H54 (cell line): Measurements from ENCODE around the gene MACROH2A2.
A peak's percentile ranks its signal among the peaks of the same experiment; 100 is the strongest.
"Not testable (repeated sequence)": the region's sequence is repeated elsewhere in the genome, so short reads cannot be mapped to it uniquely, and the experiment has no call there.

Experiments used
- DNase-seq: peaks from one replicate; pipeline ENCODE4 v3.0.0; 2011; ENCODE audit warnings: low spot score, mixed read lengths; ENCODE audit not compliant: insufficient read length
- FAIRE-seq: peaks from 3 replicates; lab custom pipeline; 2011; peaks lifted over from hg19 to GRCh38; lab: Jason Lieb, UNC
- POLR2A ChIP-seq: IDR thresholded peaks from 2 replicates; pipeline ENCODE4 v1.6.1; 2011; ENCODE audit warnings: low read depth, mild to moderate bottlenecking, low read length

The MACROH2A2 gene

GRCh38 chr10:70054902-70055301 is 2.3 kb downstream of the MACROH2A2 start:
- DNase-seq (no peak), FAIRE-seq (no peak)
- TF ChIP-seq POLR2A = no peak

- FAIRE-seq (no peak), DNase-seq (no peak)
- no peak for TF ChIP-seq POLR2A
These were observed 2.9 kb downstream of the MACROH2A2 start for GRCh38 chr10:70055550-70055949.

- FAIRE-seq = no peak
These were observed 4.7 kb downstream of the MACROH2A2 start for GRCh38 chr10:70057306-70057705.

GRCh38 chr10:70060389-70060788 is 7.7 kb downstream of the MACROH2A2 start:
- DNase-seq (no peak), FAIRE-seq (no peak)
- no peak for TF ChIP-seq POLR2A

More at GRCh38 chr10:70057306-70057705, 4.7 kb downstream of the MACROH2A2 start:
- DNase-seq = no peak
- TF ChIP-seq POLR2A = no peak

- DNase-seq = no peak
- no peak for FAIRE-seq
- no peak for TF ChIP-seq POLR2A
These were observed 10.9 kb downstream of the MACROH2A2 start for GRCh38 chr10:70063418-70064098.

- FAIRE-seq (peak; percentile 58), DNase-seq (no peak)
- TF ChIP-seq POLR2A = no peak
These were observed 11.8 kb downstream of the MACROH2A2 start for GRCh38 chr10:70064486-70064885.

GRCh38 chr10:70066190-70066589 is 13.5 kb downstream of the MACROH2A2 start:
- FAIRE-seq (no peak), DNase-seq (no peak)
- TF ChIP-seq POLR2A = no peak

GRCh38 chr10:70067586-70067985 is 14.9 kb downstream of the MACROH2A2 start:
- no peak for FAIRE-seq
- no peak for TF ChIP-seq POLR2A
- DNase-seq = no peak

- no peak for TF ChIP-seq POLR2A
- FAIRE-seq (no peak), DNase-seq (no peak)
These were observed 16.3 kb downstream of the MACROH2A2 start for GRCh38 chr10:70068925-70069324.

GRCh38 chr10:70069346-70069745 is 16.7 kb downstream of the MACROH2A2 start:
- TF ChIP-seq POLR2A = no peak
- FAIRE-seq (no peak), DNase-seq (no peak)

- FAIRE-seq (no peak), DNase-seq (no peak)
- no peak for TF ChIP-seq POLR2A
These were observed 18.2 kb downstream of the MACROH2A2 start for GRCh38 chr10:70070834-70071233.

- no peak for DNase-seq
- no peak for FAIRE-seq
- TF ChIP-seq POLR2A = no peak
These were observed 21.5 kb downstream of the MACROH2A2 start for GRCh38 chr10:70074165-70074564.

- DNase-seq (no peak), FAIRE-seq (no peak)
- TF ChIP-seq POLR2A = no peak
These were observed 22.3 kb downstream of the MACROH2A2 start for GRCh38 chr10:70074971-70075370.

GRCh38 chr10:70078329-70078728 is 25.7 kb downstream of the MACROH2A2 start:
- FAIRE-seq = no peak
- DNase-seq = no peak
- no peak for TF ChIP-seq POLR2A

GRCh38 chr10:70078937-70079336 is 26.3 kb downstream of the MACROH2A2 start:
- DNase-seq (no peak), FAIRE-seq (no peak)
- TF ChIP-seq POLR2A = no peak

- DNase-seq, FAIRE-seq: not testable (repeated sequence)
These were observed 28.1 kb downstream of the MACROH2A2 start for GRCh38 chr10:70080789-70081188.
